ENCODE data around the gene CFAP298. TPM values are rescaled to one million over a fixed set of nuclear protein-coding genes. Genes with fewer than 3 reads are reported as not detected.

Gene CFAP298
- 15.2 and 21.2 TPM in 2 replicates for total RNA-seq

GRCh38 chr21:32612075-32612998, at the start of gene CFAP298:
Gene CFAP298, minus strand, starts transcription at chr21:32612377. Its CDS starts 134 bp downstream, at chr21:32612243.

GRCh38 chr21:32585042-32585710, 27.0 kb downstream of the CFAP298 start, which contains the start of gene TCP10L:
Gene TCP10L, minus strand, starts transcription at chr21:32585523. Its CDS starts 1,219 bp downstream, at chr21:32584304.

Other genes starting within 250 kb of the CFAP298 start
- gene URB1, start 219.4 kb downstream of the CFAP298 start, total RNA-seq, result 11.4 and 17.0 TPM in 2 replicates
- gene EVA1C, start 199.7 kb downstream of the CFAP298 start, total RNA-seq, result 17.8 and 23.6 TPM in 2 replicates
- gene TCP10L, start 26.9 kb downstream of the CFAP298 start, total RNA-seq, result 0.34 and 0.35 TPM in 2 replicates
- gene SYNJ1, start 115.6 kb upstream of the CFAP298 start, total RNA-seq, result 4.5 and 6.3 TPM in 2 replicates
- 8.2 and 8.5 TPM in 2 replicates for gene PAXBP1, start 159.4 kb upstream of the CFAP298 start, total RNA-seq